ES-I3 (cell line): ENCODE data around the gene POU4F1.
A peak's percentile ranks its signal among the peaks of the same experiment; 100 is the strongest.
"Not testable (repeated sequence)": the region's sequence is repeated elsewhere in the genome, so short reads cannot be mapped to it uniquely, and the experiment has no call there.

Source experiments
- H3K36me3 ChIP-seq: 2 replicates; pipeline ENCODE4 v1.6.1; 2013; ENCODE audit warnings: mild to moderate bottlenecking, low read length, control low read depth, moderate library complexity; ENCODE audit not compliant: insufficient read depth
- H3K4me1 ChIP-seq: 2 replicates; pipeline ENCODE4 v1.6.1; 2013; ENCODE audit warnings: mild to moderate bottlenecking, control low read depth, low read length; ENCODE audit not compliant: insufficient read depth
- H3K9ac ChIP-seq: 2 replicates; pipeline ENCODE4 v1.6.1; 2013; ENCODE audit warnings: low read depth, mild to moderate bottlenecking, low read length, moderate library complexity
- H3K9me3 ChIP-seq: 2 replicates; pipeline ENCODE4 v1.6.1; 2013; ENCODE audit warnings: mild to moderate bottlenecking, low read length, moderate library complexity; ENCODE audit not compliant: control insufficient read depth, insufficient read depth

POU4F1 gene

GRCh38 chr13:78603240-78603957, at the start of gene POU4F1:
Gene POU4F1 (minus strand): TSS chr13:78603552. CDS start chr13:78603326, 226 bp downstream.
- peaks cover 4% of the 10 kb centered on the region for H3K4me1 ChIP-seq
- H3K9me3 ChIP-seq: no peaks in the 10 kb centered on the region
- H3K9ac ChIP-seq: peak within 1 kb of the TSS; percentile 63
- no peaks in the 10 kb centered on the region for H3K36me3 ChIP-seq

GRCh38 chr13:78652651-78653050, 49.3 kb upstream of the POU4F1 start:
- Histone ChIP-seq H3K9ac (no peak overlapping the region), H3K36me3 (no peaks in the 10 kb centered on the region), H3K4me1 (no peaks in the 10 kb centered on the region), H3K9me3 (no peaks in the 10 kb centered on the region)

GRCh38 chr13:78650717-78651083, 47.3 kb upstream of the POU4F1 start:
- Histone ChIP-seq H3K9ac (no peak overlapping the region), H3K4me1 (no peaks in the 10 kb centered on the region), H3K9me3 (no peaks in the 10 kb centered on the region), H3K36me3 (no peaks in the 10 kb centered on the region)

- Histone ChIP-seq H3K9me3 (no peaks in the 10 kb centered on the region), H3K9ac (no peak overlapping the region), H3K4me1 (no peaks in the 10 kb centered on the region), H3K36me3 (no peaks in the 10 kb centered on the region)
Measured at GRCh38 chr13:78649997-78650716, 46.8 kb upstream of the POU4F1 start.

- H3K36me3 ChIP-seq, H3K9ac ChIP-seq, H3K9me3 ChIP-seq, H3K4me1 ChIP-seq: not testable (repeated sequence)
Measured at GRCh38 chr13:78647109-78647678, 43.8 kb upstream of the POU4F1 start.

GRCh38 chr13:78638216-78638615, 34.9 kb upstream of the POU4F1 start:
- no peak overlapping the region for H3K9ac ChIP-seq

GRCh38 chr13:78636495-78636894, 33.1 kb upstream of the POU4F1 start:
- H3K9me3 ChIP-seq: no peaks in the 10 kb centered on the region
- no peaks in the 10 kb centered on the region; the same call in 1 of the 2 replicates for H3K36me3 ChIP-seq
- no peaks in the 10 kb centered on the region for H3K4me1 ChIP-seq
- H3K9ac ChIP-seq: no peak overlapping the region

More at GRCh38 chr13:78638216-78638615, 34.9 kb upstream of the POU4F1 start:
- Histone ChIP-seq H3K9me3 (no peaks in the 10 kb centered on the region), H3K4me1 (no peaks in the 10 kb centered on the region), H3K36me3 (no peaks in the 10 kb centered on the region; the same call in 1 of the 2 replicates)

GRCh38 chr13:78632996-78633395, 29.6 kb upstream of the POU4F1 start:
- Histone ChIP-seq H3K9me3 (no peaks in the 10 kb centered on the region), H3K4me1 (no peaks in the 10 kb centered on the region), H3K36me3 (no peaks in the 10 kb centered on the region; the same call in 1 of the 2 replicates)

GRCh38 chr13:78631077-78631476, 27.7 kb upstream of the POU4F1 start:
- Histone ChIP-seq H3K4me1 (no peaks in the 10 kb centered on the region), H3K36me3 (no peaks in the 10 kb centered on the region; the same call in 1 of the 2 replicates), H3K9ac (no peak overlapping the region), H3K9me3 (no peaks in the 10 kb centered on the region)

More at GRCh38 chr13:78632996-78633395, 29.6 kb upstream of the POU4F1 start:
- no peak overlapping the region for H3K9ac ChIP-seq

- no peaks in the 10 kb centered on the region for H3K9me3 ChIP-seq
- no peak overlapping the region for H3K9ac ChIP-seq
- H3K4me1 ChIP-seq: no peaks in the 10 kb centered on the region
- no peaks in the 10 kb centered on the region; the same call in 1 of the 2 replicates for H3K36me3 ChIP-seq
Measured at GRCh38 chr13:78630511-78630910, 27.2 kb upstream of the POU4F1 start.

- H3K9me3 ChIP-seq: no peaks in the 10 kb centered on the region
- no peaks in the 10 kb centered on the region for H3K4me1 ChIP-seq
- H3K36me3 ChIP-seq: no peaks in the 10 kb centered on the region
- H3K9ac ChIP-seq: no peak overlapping the region
Measured at GRCh38 chr13:78625384-78625783, 22.0 kb upstream of the POU4F1 start.

GRCh38 chr13:78623132-78623531, 19.8 kb upstream of the POU4F1 start:
- Histone ChIP-seq H3K9me3 (no peaks in the 10 kb centered on the region), H3K36me3 (no peaks in the 10 kb centered on the region), H3K9ac (no peak overlapping the region), H3K4me1 (no peaks in the 10 kb centered on the region)

- Histone ChIP-seq H3K36me3 (no peaks in the 10 kb centered on the region; the same call in 1 of the 2 replicates), H3K9ac (no peak overlapping the region), H3K4me1 (no peaks in the 10 kb centered on the region), H3K9me3 (no peaks in the 10 kb centered on the region)
Measured at GRCh38 chr13:78620936-78621470, 17.7 kb upstream of the POU4F1 start.

GRCh38 chr13:78618411-78618810, 15.1 kb upstream of the POU4F1 start:
- Histone ChIP-seq H3K9ac (no peak overlapping the region), H3K36me3 (no peaks in the 10 kb centered on the region; the same call in 1 of the 2 replicates), H3K4me1 (no peaks in the 10 kb centered on the region), H3K9me3 (no peaks in the 10 kb centered on the region)
